HG02852 (cell line): Measurements from ENCODE around the gene PRR20G.

Experiments
- ATAC-seq: cut with Tn5 transposase; IDR thresholded peaks from one replicate; pipeline ENCODE4 v1.9.1; 2021; ENCODE audit warnings: mild to moderate bottlenecking, moderate library complexity; ENCODE audit not compliant: unreplicated experiment

PRR20G gene

GRCh38 chr3:127264794-127265514, 22.9 kb downstream of the PRR20G start:
- no peak for ATAC-seq

DNA sequence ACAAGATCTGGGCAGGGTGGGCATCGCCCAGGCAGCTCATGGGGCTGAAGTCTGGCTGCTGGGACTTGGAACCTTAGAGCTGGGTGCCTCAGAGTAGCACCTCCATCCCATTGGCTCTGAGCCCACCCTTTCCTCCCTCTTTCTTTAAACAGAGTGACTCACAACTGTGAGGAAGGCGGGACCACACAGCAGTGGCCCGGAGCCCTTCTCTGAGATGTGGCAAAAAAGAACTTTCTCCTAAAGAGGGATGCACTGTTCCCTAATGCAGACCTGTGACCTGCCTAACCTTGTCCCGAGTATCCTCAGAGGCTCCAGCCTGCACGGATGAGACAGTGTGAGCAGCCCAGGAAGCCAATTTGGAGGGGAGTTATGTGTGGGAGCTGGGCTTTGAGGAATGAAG, 23.6 kb downstream of the PRR20G start:
- ATAC-seq = no peak

DNA sequence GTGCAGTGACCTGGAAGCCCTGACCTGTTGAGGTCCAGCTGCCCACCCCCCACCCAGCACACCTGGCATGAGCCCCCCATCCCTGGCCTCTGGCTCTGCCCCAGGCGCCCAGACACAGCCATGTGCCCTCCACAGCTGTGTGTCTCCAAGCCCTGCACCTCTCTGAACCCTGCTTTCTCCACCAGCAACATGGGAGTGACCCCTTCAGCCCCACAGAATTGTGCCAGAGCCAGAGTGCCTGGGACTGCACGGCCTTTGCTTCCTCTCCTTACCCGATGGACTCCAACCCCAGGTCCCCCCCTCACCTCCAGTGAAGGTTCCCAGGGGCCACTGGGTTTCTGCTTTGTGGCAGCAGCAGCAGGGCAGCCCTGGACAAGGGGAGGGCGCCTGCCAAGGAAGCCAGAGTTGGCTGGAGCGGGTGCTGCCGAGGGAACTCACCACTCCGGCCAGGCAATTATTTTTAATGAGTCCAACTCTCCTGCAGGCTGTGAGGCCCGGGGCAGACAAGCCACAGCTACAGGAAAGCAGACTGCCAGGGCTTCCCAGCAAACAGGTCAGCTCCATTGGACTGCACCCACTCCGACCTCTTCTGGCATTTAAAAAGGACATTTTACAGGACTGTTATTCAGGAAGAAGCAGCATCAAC, 24.1 kb downstream of the PRR20G start:
- ATAC-seq = no peak

- no peak for ATAC-seq
Observed at GRCh38 chr3:127263037-127263436, 24.8 kb downstream of the PRR20G start.

GRCh38 chr3:127262533-127262932, 25.3 kb downstream of the PRR20G start:
- no peak for ATAC-seq

DNA sequence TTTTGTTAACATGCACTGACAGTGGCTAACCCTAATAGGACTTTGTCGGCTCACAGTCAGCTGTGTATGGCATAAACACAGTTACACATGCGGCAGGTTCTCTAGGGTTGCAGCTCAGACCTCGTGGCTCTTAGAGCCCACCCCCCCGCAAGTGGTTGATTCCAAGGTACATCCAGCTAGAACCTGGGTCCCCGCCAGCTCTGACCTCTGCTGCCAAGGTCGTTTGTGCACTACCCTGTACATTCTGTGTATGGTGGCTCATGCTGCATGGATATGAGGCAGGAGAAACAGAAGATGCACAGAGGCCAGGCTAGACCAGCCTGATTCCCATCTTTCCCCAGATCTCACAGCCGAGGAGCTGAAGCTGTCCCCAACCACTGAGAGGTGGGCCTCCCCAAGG, 25.9 kb downstream of the PRR20G start:
- no peak for ATAC-seq

DNA sequence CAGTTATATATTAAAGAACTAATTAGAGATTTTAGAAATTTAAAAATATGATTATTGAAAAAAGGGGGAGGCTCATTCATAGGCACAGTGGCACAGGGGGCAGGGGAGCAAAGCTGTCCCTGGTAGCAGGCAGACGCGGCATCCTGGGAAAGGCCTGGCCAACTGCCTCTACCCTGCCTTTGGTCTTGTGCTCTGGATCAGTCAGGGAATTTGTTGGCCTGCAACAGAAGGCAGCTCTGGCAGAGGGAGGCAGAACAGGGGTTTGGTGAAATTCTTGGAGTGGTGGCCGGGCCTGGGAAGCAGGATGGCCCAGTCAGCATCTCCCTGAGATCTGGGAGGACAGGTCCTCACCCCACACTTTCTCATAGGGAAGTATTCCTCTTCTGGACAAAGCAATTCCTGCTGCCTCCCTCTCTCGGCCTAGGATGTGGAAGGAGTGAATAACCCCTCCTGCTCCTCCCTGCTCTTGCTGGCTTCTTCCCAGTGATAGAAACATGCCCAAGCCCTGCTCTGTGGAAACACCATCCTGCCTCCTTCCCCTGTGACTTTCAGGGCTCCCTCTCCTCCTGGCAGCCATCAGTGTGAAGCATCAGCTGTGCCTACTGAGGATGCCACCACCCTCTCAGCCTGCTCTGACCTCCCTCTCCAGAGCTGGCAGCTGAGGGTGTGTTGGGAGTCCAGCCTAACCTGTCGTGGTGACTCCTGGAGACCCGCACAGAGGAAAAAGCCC, 26.9 kb downstream of the PRR20G start:
- ATAC-seq = no peak

DNA sequence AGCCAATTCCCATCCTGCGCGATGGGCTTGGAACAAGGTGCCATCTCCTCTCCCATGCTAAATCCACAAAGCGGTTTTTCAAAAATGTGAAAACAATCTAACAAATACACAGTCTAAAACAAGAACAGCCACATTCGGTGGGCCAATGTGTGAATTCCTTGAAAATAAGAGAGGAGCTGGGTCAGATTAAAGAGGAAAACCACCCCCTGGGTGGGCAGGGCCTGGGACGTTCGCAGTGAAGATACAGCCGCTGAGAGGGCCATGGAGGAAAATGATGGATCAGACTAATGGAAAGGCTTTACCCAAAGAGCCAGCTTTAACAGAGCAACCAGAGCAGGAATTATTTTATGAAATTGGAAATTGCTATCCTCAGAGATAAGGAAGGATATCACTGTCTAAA, 27.4 kb downstream of the PRR20G start:
- no peak for ATAC-seq

GRCh38 chr3:127259882-127260281, 28.0 kb downstream of the PRR20G start:
- ATAC-seq = no peak

DNA sequence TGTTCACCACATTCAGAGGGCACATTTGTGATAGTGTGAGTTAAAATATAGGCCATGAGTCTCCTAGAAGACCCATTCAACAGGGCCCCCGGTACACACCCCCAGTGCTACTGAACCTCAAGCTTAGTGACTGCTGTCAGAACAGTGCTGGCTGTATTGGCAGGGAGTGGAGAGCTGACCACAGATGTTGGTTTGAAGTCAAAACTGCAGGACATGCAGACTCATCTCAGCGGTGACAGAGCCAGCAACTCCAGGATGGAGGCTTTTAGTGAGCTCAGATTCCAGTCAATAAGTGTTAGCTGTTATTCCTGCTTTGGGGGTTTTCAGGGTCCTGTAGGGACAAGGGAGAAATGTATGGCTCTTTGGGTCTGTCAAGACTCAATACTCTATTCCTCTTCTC, 29.1 kb downstream of the PRR20G start:
- ATAC-seq = no peak

- ATAC-seq = no peak
Observed at GRCh38 chr3:127257351-127257750, 30.5 kb downstream of the PRR20G start.

DNA sequence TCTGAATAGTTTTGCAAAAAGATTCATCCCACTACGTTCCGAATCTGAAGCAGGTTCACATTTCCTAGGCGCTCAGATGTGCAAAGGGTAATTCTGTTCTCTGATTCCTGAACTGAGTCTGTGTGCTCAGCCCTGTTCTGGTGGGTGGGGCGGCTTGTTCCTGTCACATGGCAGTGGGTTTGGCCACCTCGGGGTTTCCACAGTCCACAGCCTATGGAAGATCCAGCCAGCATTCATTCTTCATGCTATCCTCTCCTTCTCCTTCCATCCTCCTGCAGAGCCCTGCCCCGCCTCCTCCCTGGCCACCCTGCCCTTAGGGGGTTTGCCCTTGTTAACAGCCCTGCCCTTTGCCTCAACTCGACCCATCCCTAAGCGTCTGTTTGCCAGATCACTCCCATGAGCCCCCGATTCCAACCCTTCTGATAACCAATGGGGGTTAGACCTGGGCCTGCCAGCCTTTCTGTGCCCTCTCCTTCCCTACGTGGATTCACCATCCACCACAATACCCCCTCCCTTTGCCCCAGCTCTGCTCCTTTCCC, 31.0 kb downstream of the PRR20G start:
- no peak for ATAC-seq

DNA sequence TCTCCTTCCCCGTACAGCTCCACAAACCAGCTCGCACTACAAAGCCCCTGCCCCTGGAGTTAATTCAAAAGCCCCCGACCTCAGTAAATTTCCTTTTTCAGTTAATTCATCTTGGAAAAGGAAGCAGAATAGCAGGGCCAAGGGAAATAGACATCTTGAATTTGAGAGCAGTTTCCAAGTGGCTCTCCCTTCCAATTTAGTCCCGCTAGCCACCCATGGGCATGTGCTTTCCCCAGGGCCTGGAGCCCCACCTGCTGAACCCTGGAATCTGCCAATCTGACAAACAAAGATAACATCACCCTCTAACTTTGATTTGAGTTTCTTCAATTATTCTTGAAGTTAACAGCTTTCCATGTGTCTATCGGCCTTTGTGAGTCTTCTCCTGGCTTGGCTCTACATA, 31.7 kb downstream of the PRR20G start:
- no peak for ATAC-seq

DNA sequence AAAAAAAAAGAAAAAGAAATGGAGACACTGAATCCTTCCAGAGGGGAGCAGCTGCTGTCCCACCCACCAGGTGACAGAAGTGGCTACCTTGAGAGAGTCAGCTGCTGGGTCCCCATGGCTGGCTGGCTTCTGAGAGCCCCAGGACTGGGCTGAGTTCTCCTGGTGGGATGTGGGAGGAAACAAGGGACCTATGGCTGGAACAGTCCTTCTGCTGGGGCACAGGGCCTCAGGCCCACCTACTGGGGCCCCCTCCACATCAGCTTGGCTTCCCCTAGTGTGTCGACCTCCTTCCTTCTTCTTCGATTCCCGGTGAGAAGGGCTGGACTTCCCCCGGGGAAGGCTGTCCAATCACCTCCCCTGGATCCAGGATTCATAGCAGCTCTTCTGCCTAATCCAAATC, 32.3 kb downstream of the PRR20G start:
- no peak for ATAC-seq

GRCh38 chr3:127254730-127255129, 33.1 kb downstream of the PRR20G start:
- ATAC-seq = no peak

GRCh38 chr3:127254033-127254644, 33.7 kb downstream of the PRR20G start:
- no peak for ATAC-seq

DNA sequence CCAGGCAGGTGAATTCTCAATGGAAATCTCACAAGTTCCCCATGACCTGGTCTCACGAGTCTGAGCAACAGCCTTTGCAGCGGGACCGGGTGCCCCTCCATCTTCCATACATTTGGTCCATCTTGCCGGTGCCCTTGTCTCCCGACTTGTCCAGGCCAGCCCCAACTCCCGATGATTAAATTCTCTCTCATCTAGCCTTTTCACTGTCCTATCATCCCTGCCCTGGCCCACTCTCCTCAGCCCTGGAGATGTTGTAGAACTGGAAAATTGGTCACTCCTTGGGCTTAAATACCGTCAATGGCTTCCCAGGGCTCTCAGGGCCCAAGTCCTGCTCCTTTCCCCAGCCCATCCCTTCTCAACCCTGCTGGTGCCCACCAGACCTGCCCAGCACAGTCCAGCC, 34.4 kb downstream of the PRR20G start:
- ATAC-seq = no peak

- ATAC-seq = no peak
Observed at GRCh38 chr3:127252446-127252845, 35.4 kb downstream of the PRR20G start.

DNA sequence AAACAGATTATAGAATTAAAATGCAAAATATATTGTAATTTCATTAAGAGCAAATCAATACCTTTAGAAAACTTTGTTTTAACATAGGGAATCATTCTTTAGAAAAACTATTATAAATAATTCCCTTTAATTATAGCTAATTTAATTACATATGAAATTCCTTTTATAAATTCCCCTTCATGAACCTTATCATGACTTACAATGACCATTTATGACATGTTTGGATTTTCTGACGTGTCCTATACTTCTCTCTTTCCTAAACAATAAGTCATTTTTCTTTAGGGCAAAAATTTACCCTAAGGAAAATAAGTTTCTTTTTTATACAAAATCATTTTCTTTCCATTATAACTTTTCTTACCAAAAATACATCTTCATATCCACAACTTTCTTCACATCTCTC, 37.8 kb downstream of the PRR20G start:
- ATAC-seq = no peak

DNA sequence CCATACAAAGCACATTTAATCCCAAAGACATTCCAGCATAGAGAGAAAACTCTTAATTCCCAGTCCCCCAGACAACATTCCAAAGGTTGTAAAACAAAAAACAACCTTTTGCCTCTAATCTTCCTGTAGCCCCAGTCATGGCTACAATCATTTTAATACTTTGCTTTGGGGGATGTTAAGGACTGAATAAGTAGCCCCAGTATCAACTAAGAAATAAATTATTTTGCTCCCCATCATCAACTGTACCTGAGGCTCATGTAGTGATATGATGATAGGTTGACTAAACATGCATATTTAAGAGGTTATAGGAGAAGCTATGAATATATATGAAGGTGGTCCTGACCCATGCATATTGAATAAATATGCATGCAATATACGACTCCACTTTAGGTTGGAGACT, 40.6 kb downstream of the PRR20G start:
- ATAC-seq = no peak

DNA sequence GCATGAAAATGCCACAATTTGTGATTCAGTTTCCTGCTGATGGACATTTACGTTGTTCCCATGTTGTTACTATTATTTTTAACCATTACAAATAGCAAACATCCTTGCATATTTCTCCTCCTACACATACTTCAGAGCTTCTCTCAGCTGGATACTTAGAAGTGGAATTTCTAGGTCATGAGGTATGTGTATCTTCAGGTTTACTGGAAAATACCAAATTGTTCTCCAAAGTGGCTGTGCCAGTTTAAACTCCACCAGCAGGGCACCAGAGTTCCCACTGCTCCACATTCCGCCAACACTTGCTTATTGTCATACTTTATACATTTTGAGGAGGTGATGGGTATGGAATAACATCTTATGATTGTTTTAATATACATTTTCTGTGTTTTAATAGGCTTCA, 49.2 kb downstream of the PRR20G start:
- ATAC-seq = no peak
